BE2C (cell line): ENCODE data around the gene BCAR3.

Experiments
- DNase-seq: peaks from one replicate; pipeline ENCODE4 v3.0.0-alpha.2; 2020
- H3K27me3 ChIP-seq: fragments of 250-450 bp; sonication (Bioruptor Pico); 2 replicates; pipeline ENCODE4 v1.5.1; 2020; ENCODE audit warnings: mild to moderate bottlenecking
- H3K36me3 ChIP-seq: fragments of 250-450 bp; sonication (Bioruptor Pico); 2 replicates; pipeline ENCODE4 v1.5.1; 2020; ENCODE audit warnings: mild to moderate bottlenecking
- H3K4me1 ChIP-seq: fragments of 250-450 bp; sonication (Bioruptor Pico); 2 replicates; pipeline ENCODE4 v1.5.1; 2020
- H3K4me3 ChIP-seq: 2 replicates; pipeline ENCODE4 v1.5.1; 2011; ENCODE audit warnings: low read depth, low read length
- H3K9me3 ChIP-seq: fragments of 250-450 bp; sonication (Bioruptor Pico); 2 replicates; pipeline ENCODE4 v1.5.1; 2020
- TF ChIP-seq, protein P1 (sequence below): IDR thresholded peaks from 2 replicates; pipeline ENCODE4 v1.5.1; 2012; ENCODE audit warnings: mild to moderate bottlenecking, low read depth, low read length

The BCAR3 gene

DNA sequence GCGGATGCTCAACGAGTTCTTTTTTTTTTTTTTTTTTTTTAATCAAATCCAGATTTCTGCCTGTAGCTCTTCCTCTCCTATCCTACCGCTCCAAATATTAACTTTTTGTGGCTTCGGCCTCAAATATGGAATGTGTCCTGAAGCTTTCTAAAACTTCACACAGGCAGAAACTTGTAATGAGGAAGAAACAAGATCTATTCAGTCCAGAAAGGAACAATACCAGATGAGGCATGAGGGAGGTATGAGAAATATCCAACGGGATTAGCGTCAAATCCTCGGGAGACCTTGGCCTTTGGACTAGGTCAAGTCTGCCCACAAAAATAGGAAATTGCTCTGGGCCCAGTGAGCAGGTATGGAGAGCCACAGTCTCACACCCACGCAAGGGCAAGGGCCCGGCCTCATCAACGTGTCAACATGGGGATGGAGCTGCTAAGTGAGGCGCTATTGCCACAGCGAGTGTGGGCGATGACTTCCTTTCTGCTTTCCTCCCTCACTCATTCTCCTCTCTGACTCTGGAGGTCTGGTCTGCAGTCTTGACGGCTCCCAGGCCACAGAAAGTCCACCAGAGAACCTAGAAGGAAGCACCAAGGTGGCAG is 66.6 kb downstream of the BCAR3 start:
- Histone ChIP-seq H3K27me3 (no peaks in the 10 kb centered on the region), H3K36me3 (peaks cover 3% of the 10 kb centered on the region; the same call in 1 of the 2 replicates), H3K9me3 (no peaks in the 10 kb centered on the region), H3K4me1 (peaks cover 58% of the 10 kb centered on the region), H3K4me3 (no peak overlapping the region)
- TF ChIP-seq, protein P1, sequence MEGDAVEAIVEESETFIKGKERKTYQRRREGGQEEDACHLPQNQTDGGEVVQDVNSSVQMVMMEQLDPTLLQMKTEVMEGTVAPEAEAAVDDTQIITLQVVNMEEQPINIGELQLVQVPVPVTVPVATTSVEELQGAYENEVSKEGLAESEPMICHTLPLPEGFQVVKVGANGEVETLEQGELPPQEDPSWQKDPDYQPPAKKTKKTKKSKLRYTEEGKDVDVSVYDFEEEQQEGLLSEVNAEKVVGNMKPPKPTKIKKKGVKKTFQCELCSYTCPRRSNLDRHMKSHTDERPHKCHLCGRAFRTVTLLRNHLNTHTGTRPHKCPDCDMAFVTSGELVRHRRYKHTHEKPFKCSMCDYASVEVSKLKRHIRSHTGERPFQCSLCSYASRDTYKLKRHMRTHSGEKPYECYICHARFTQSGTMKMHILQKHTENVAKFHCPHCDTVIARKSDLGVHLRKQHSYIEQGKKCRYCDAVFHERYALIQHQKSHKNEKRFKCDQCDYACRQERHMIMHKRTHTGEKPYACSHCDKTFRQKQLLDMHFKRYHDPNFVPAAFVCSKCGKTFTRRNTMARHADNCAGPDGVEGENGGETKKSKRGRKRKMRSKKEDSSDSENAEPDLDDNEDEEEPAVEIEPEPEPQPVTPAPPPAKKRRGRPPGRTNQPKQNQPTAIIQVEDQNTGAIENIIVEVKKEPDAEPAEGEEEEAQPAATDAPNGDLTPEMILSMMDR: no peak
- no peak for DNase-seq

DNA sequence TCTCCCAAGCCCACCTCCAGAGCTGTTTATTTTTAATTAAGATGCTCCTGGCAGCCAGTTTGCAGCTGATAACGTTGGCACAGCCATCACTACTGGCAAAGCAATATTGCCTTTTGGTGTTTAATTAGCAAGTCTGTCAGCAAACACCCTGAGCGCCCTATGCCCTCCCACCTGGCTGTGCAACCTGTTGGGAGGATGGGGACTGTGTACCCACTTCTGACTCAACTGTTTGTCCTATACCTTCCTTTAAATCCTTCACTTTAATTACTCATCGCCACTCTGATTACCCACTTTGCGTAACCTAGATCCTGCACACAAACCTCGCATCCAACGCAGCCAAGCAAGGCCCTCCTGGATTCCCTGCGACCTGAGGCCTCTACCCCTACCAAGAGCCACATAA is 67.1 kb downstream of the BCAR3 start:
- H3K36me3 ChIP-seq: peaks cover 3% of the 10 kb centered on the region; the same call in 1 of the 2 replicates
- no peaks in the 10 kb centered on the region for H3K27me3 ChIP-seq
- H3K4me3 ChIP-seq: no peak overlapping the region
- DNase-seq: no peak
- TF ChIP-seq, protein P1: no peak
- H3K4me1 ChIP-seq: peaks cover 63% of the 10 kb centered on the region
- no peaks in the 10 kb centered on the region for H3K9me3 ChIP-seq

DNA sequence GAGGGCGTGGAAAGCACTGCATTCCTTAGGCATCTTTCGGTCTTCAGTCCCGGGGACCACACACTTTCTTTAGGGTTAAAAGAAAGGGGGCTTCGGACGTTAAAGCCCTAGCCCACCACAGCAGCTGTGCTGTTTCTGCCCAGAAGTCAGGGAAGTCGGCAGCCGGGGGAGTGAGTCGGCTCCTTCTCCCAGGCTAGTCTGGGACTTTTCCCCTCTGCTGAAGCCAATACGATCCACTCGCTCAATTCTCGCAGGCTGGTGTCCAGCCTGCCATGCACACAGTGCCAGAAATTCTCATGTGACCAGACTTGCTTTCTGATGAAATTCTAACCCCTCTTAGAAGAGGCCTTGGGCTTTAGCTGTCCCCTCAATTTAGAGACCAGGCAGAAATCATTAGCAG is 67.7 kb downstream of the BCAR3 start:
- no peaks in the 10 kb centered on the region for H3K9me3 ChIP-seq
- TF ChIP-seq, protein P1: no peak
- no peak overlapping the region for H3K4me3 ChIP-seq

DNA sequence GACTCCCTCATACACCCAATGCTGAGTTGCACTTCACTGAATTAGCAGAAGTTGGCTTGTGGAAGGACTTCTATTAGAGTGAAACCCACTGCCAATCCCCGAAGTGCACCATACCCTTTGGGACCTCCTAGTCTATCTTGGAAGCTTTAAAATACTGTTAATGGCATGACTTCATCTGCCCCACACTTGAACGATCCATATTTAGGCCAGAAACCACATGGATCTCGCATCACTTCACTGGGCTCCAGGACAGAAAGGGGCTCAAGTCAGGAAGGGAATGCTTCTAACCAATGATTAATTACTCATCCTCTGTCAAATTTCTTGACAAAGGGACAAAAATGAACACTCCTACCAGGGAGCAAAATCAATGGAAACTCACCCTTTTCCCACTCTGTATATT is 69.1 kb downstream of the BCAR3 start:
- peaks cover 71% of the 10 kb centered on the region for H3K4me1 ChIP-seq
- H3K4me3 ChIP-seq: no peak overlapping the region
- DNase-seq: no peak
- peaks cover 3% of the 10 kb centered on the region; the same call in 1 of the 2 replicates for H3K36me3 ChIP-seq
- H3K9me3 ChIP-seq: no peaks in the 10 kb centered on the region
- H3K27me3 ChIP-seq: no peaks in the 10 kb centered on the region
- TF ChIP-seq, protein P1: no peak

More for the DNA sequence above, 67.7 kb downstream of the BCAR3 start:
- H3K36me3 ChIP-seq: peaks cover 3% of the 10 kb centered on the region; the same call in 1 of the 2 replicates
- no peak for DNase-seq
- peaks cover 69% of the 10 kb centered on the region for H3K4me1 ChIP-seq
- H3K27me3 ChIP-seq: no peaks in the 10 kb centered on the region

DNA sequence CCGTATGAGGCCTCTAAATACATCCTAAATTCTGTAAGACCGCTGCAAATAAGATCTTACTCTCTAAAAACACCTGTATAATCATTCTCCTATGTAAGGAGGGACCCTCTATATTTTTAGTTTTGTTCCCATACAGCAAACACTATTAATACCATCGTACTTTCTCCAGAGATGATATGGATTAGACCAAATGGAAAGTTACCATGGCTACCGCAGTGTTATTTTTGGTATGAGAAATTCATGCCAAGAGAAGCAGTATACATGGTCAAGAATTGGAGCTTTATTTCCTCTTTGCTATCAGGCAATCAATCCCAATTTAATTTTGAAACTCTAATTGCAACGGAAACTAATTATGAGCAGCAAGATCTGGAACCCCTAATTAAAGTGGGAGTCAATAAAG is 70.0 kb downstream of the BCAR3 start:
- H3K4me3 ChIP-seq: no peak overlapping the region
- H3K27me3 ChIP-seq: no peaks in the 10 kb centered on the region
- no peak for DNase-seq
- H3K36me3 ChIP-seq: peaks cover 3% of the 10 kb centered on the region; the same call in 1 of the 2 replicates
- TF ChIP-seq, protein P1: no peak
- H3K9me3 ChIP-seq: no peaks in the 10 kb centered on the region
- peaks cover 64% of the 10 kb centered on the region for H3K4me1 ChIP-seq

DNA sequence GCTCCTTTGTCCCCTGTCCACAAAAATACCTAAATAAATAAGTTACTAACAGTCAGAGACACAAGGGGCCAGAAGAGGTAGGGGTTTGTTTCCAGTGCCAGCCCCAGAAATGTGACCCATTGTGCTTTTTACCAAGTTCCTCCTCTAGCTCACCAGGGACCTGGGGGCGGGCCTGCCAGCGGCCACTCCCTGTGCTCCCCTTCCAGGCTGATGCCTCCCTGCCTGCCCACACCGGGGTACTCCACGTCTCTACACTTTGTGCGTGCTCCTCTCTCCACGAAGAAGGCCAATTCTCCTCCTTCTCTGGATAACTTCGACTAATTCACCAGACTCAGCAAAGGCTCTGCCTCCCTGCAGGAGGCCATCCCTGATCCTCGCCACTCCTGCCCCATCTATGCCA is 72.1 kb downstream of the BCAR3 start:
- TF ChIP-seq, protein P1: no peak
- Histone ChIP-seq H3K36me3 (no peaks in the 10 kb centered on the region), H3K4me3 (no peak overlapping the region), H3K27me3 (no peaks in the 10 kb centered on the region), H3K4me1 (peaks cover 54% of the 10 kb centered on the region), H3K9me3 (no peaks in the 10 kb centered on the region)
- DNase-seq: no peak
